ENCODE measurements around the gene CYB5A.

GRCh38 chr18:74281980-74282754 is 9.6 kb downstream of the CYB5A start:
- TF ChIP-seq, protein P1, sequence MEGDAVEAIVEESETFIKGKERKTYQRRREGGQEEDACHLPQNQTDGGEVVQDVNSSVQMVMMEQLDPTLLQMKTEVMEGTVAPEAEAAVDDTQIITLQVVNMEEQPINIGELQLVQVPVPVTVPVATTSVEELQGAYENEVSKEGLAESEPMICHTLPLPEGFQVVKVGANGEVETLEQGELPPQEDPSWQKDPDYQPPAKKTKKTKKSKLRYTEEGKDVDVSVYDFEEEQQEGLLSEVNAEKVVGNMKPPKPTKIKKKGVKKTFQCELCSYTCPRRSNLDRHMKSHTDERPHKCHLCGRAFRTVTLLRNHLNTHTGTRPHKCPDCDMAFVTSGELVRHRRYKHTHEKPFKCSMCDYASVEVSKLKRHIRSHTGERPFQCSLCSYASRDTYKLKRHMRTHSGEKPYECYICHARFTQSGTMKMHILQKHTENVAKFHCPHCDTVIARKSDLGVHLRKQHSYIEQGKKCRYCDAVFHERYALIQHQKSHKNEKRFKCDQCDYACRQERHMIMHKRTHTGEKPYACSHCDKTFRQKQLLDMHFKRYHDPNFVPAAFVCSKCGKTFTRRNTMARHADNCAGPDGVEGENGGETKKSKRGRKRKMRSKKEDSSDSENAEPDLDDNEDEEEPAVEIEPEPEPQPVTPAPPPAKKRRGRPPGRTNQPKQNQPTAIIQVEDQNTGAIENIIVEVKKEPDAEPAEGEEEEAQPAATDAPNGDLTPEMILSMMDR (IDR thresholded peaks at IDR 0.05), result no peak
- no peak for TF ChIP-seq POLR2A (IDR thresholded peaks at IDR 0.05)
